ENCODE results near the gene NBAS. TPM values are rescaled to one million over a fixed set of nuclear protein-coding genes. Genes with fewer than 3 reads are reported as not detected.
A peak's percentile ranks its signal among the peaks of the same experiment; 100 is the strongest.

Gene NBAS
- polyA plus RNA-seq (24.5 to 28.1 TPM (median 27.9 TPM) in 3 replicates), polyA minus RNA-seq (47.7 to 84.9 TPM (median 70.4 TPM) in 3 replicates)
- 15.7 TPM for polyA plus RNA-seq (2011; ENCODE audit: low read depth)
- 10.5 and 15.0 TPM in 2 replicates for polyA plus RNA-seq (2011; cell fraction: cytosol; rRNA removed)
- 56.1 and 56.3 TPM in 2 replicates for polyA plus RNA-seq (2011; cell fraction: nucleus; rRNA removed)
- polyA plus RNA-seq (2012; ENCODE audit: low replicate concordance), result 21.5 and 29.9 TPM in 2 replicates
- 26.5 TPM for polyA minus RNA-seq (2011; cell fraction: cytosol; rRNA and poly(A)+ RNA removed)
- polyA minus RNA-seq (2011; cell fraction: nucleus; rRNA and poly(A)+ RNA removed), result 69.6 and 114 TPM in 2 replicates

GRCh38 chr2:15560988-15561573 is at the start of gene NBAS:
TSS of gene NBAS (minus strand) at chr2:15561334. CDS start at chr2:15561304, 30 bp downstream.
- H4K20me1 ChIP-seq (ENCODE audit: control insufficient read depth, extremely low read depth, insufficient read depth, low read length), result no peaks in the 10 kb centered on the region

GRCh38 chr2:15610430-15610952 is 49.4 kb upstream of the NBAS start:
- no peaks in the 10 kb centered on the region for H3K9me1 ChIP-seq (ENCODE audit: control insufficient read depth, extremely low read depth, insufficient read depth, low read length)
- H3K9me3 ChIP-seq (ENCODE audit: control insufficient read depth, low read depth, low read length), result no peaks in the 10 kb centered on the region
- H3K27me3 ChIP-seq (ENCODE audit: control insufficient read depth, extremely low read depth, insufficient read depth, low read length), result no peaks in the 10 kb centered on the region
- H2AFZ ChIP-seq (ENCODE audit: control insufficient read depth, low read length), result no peak overlapping the region
- FAIRE-seq, result no peak
- no peak overlapping the region for H3K4me2 ChIP-seq (ENCODE audit: control insufficient read depth, extremely low read depth, insufficient read depth, low read depth, low read length)
- H4K20me1 ChIP-seq (ENCODE audit: control insufficient read depth, extremely low read depth, insufficient read depth, low read length), result no peaks in the 10 kb centered on the region
- no peak overlapping the region for H3K27ac ChIP-seq (ENCODE audit: control insufficient read depth, insufficient read depth, low read length)
- H3K4me1 ChIP-seq (ENCODE audit: control insufficient read depth, extremely low read depth, insufficient read depth, low read length), result no peaks in the 10 kb centered on the region
- peaks cover 20 to 21% of the 10 kb centered on the region in 2 experiments for H3K36me3 ChIP-seq (ENCODE audit: control insufficient read depth in 2 of 2, extremely low read depth in 1 of 2, insufficient read depth in 2 of 2, low read length in 2 of 2)
- H3K79me2 ChIP-seq (ENCODE audit: control insufficient read depth, insufficient read depth, low read length), result no peaks in the 10 kb centered on the region
- no peak for DNase-seq (ENCODE audit: low read depth, low spot score)
- no peak overlapping the region for H3K9ac ChIP-seq (ENCODE audit: control insufficient read depth, extremely low read depth, insufficient read depth, low read length)
- dilution Hi-C loops (cut with MboI; ENCODE audit: extremely low pct_ligation_motif_present, low sequenced_read_pairs), result no loop called here
- H3K4me3 ChIP-seq (ENCODE audit: control insufficient read depth in 2 of 3, extremely low read depth in 1 of 3, insufficient read depth in 2 of 3, low read depth in 1 of 3, low read length in 3 of 3), result no peak overlapping the region
- no peak for TF ChIP-seq EZH2 (IDR thresholded peaks at IDR 0.05; ENCODE audit: low read length)
- TF ChIP-seq CTCF (optimal IDR thresholded peaks at IDR 0.05 in 1 of 3, IDR thresholded peaks at IDR 0.05 in 1 of 3, conservative IDR thresholded peaks at IDR 0.05 in 1 of 3; ENCODE audit: extremely low read depth in 1 of 3, insufficient read depth in 2 of 3, low read length in 3 of 3), result no peak

More at GRCh38 chr2:15560988-15561573, at the start of gene NBAS:
- peaks cover 20% of the 10 kb centered on the region for H3K4me1 ChIP-seq (ENCODE audit: control insufficient read depth, extremely low read depth, insufficient read depth, low read length)
- FAIRE-seq (peak; percentile 60), DNase-seq (ENCODE audit: low read depth, low spot score) (no peak)
- peak within 1 kb of the TSS; percentile 87 for H3K9ac ChIP-seq (ENCODE audit: control insufficient read depth, extremely low read depth, insufficient read depth, low read length)
- H3K36me3 ChIP-seq (ENCODE audit: control insufficient read depth in 2 of 2, extremely low read depth in 1 of 2, insufficient read depth in 2 of 2, low read length in 2 of 2), result no peaks in the 10 kb centered on the region
- no peaks in the 10 kb centered on the region for H3K27me3 ChIP-seq (ENCODE audit: control insufficient read depth, extremely low read depth, insufficient read depth, low read length)
- peak within 1 kb of the TSS; percentile 100 for H3K4me2 ChIP-seq (ENCODE audit: control insufficient read depth, extremely low read depth, insufficient read depth, low read depth, low read length)
- TF ChIP-seq EZH2 (IDR thresholded peaks at IDR 0.05; ENCODE audit: low read length) (no peak), CTCF (optimal IDR thresholded peaks at IDR 0.05 in 1 of 3, IDR thresholded peaks at IDR 0.05 in 1 of 3, conservative IDR thresholded peaks at IDR 0.05 in 1 of 3; ENCODE audit: extremely low read depth in 1 of 3, insufficient read depth in 2 of 3, low read length in 3 of 3) (no peak)
- no peaks in the 10 kb centered on the region for H3K9me1 ChIP-seq (ENCODE audit: control insufficient read depth, extremely low read depth, insufficient read depth, low read length)
- no peaks in the 10 kb centered on the region for H3K9me3 ChIP-seq (ENCODE audit: control insufficient read depth, low read depth, low read length)
- peak within 1 kb of the TSS; percentile 99 for H2AFZ ChIP-seq (ENCODE audit: control insufficient read depth, low read length)
- dilution Hi-C loops (cut with MboI; ENCODE audit: extremely low pct_ligation_motif_present, low sequenced_read_pairs), result no loop called here
- H3K79me2 ChIP-seq (ENCODE audit: control insufficient read depth, insufficient read depth, low read length), result peaks cover 37% of the 10 kb centered on the region
- peak within 1 kb of the TSS; percentile 83 for H3K27ac ChIP-seq (ENCODE audit: control insufficient read depth, insufficient read depth, low read length)
- H3K4me3 ChIP-seq (ENCODE audit: control insufficient read depth in 2 of 3, extremely low read depth in 1 of 3, insufficient read depth in 2 of 3, low read depth in 1 of 3, low read length in 3 of 3), result peak within 1 kb of the TSS; percentile 92 to 94 (median 94)

Data from keratinocyte (primary cell).